ENCODE measurements around the gene MBP. TPM values are rescaled to one million over a fixed set of nuclear protein-coding genes. Genes with fewer than 3 reads are reported as not detected.

The MBP gene
- total RNA-seq, 1 donor from 2014 or later: 14.5 TPM

- H3K36me3 Mint-ChIP-seq: no peaks in the 10 kb centered on the region
- H3K4me1 Mint-ChIP-seq (ENCODE audit: unreplicated experiment): peaks cover 7% of the 10 kb centered on the region
- H3K4me3 Mint-ChIP-seq: no peak overlapping the region
- TF ChIP-seq CTCF (conservative IDR thresholded peaks at IDR 0.05): no peak
- peaks cover 3% of the 10 kb centered on the region for H3K9me3 Mint-ChIP-seq
- H3K27ac Mint-ChIP-seq: no peak overlapping the region
- DNase-seq (ENCODE audit: extremely low spot score, unreplicated experiment): no peak
- H3K27me3 Mint-ChIP-seq: no peaks in the 10 kb centered on the region
Observed at GRCh38 chr18:77079088-77079487, 53.5 kb downstream of the MBP start.

- H3K27me3 Mint-ChIP-seq: no peaks in the 10 kb centered on the region
- peaks cover 3% of the 10 kb centered on the region for H3K9me3 Mint-ChIP-seq
- peaks cover 5% of the 10 kb centered on the region for H3K4me1 Mint-ChIP-seq (ENCODE audit: unreplicated experiment)
- no peak for TF ChIP-seq CTCF (conservative IDR thresholded peaks at IDR 0.05)
- H3K36me3 Mint-ChIP-seq: no peaks in the 10 kb centered on the region
- no peak overlapping the region for H3K27ac Mint-ChIP-seq
- no peak overlapping the region for H3K4me3 Mint-ChIP-seq
- DNase-seq (ENCODE audit: extremely low spot score, unreplicated experiment): no peak
Observed at GRCh38 chr18:77078690-77079070, 53.9 kb downstream of the MBP start.

GRCh38 chr18:77077941-77078689 is 54.5 kb downstream of the MBP start:
- H3K27me3 Mint-ChIP-seq: no peaks in the 10 kb centered on the region
- no peaks in the 10 kb centered on the region for H3K36me3 Mint-ChIP-seq
- H3K4me1 Mint-ChIP-seq (ENCODE audit: unreplicated experiment): peaks cover 5% of the 10 kb centered on the region
- H3K9me3 Mint-ChIP-seq: peaks cover 3% of the 10 kb centered on the region
- no peak overlapping the region for H3K4me3 Mint-ChIP-seq
- TF ChIP-seq CTCF (conservative IDR thresholded peaks at IDR 0.05): no peak
- DNase-seq (ENCODE audit: extremely low spot score, unreplicated experiment): no peak
- peak overlapping the region; percentile 64 for H3K27ac Mint-ChIP-seq

- no peaks in the 10 kb centered on the region for H3K36me3 Mint-ChIP-seq
- peaks cover 3% of the 10 kb centered on the region for H3K9me3 Mint-ChIP-seq
- DNase-seq (ENCODE audit: extremely low spot score, unreplicated experiment): no peak
- no peak for TF ChIP-seq CTCF (conservative IDR thresholded peaks at IDR 0.05)
- H3K4me1 Mint-ChIP-seq (ENCODE audit: unreplicated experiment): peaks cover 5% of the 10 kb centered on the region
- H3K27me3 Mint-ChIP-seq: no peaks in the 10 kb centered on the region
- no peak overlapping the region for H3K27ac Mint-ChIP-seq
- H3K4me3 Mint-ChIP-seq: no peak overlapping the region
Observed at GRCh38 chr18:77077401-77077800, 55.2 kb downstream of the MBP start.

- H3K9me3 Mint-ChIP-seq: peaks cover 3% of the 10 kb centered on the region
- no peak for TF ChIP-seq CTCF (conservative IDR thresholded peaks at IDR 0.05)
- H3K4me3 Mint-ChIP-seq: no peak overlapping the region
- H3K27ac Mint-ChIP-seq: no peak overlapping the region
- peaks cover 11% of the 10 kb centered on the region for H3K4me1 Mint-ChIP-seq (ENCODE audit: unreplicated experiment)
- H3K36me3 Mint-ChIP-seq: no peaks in the 10 kb centered on the region
- H3K27me3 Mint-ChIP-seq: no peaks in the 10 kb centered on the region
- no peak for DNase-seq (ENCODE audit: extremely low spot score, unreplicated experiment)
Observed at GRCh38 chr18:77076111-77076510, 56.5 kb downstream of the MBP start.
